Neural crest cell (in vitro differentiated cells): ENCODE measurements around the gene HIP1. TPM values are rescaled to one million over a fixed set of nuclear protein-coding genes. Genes with fewer than 3 reads are reported as not detected.

Experiments used
- DNase-seq: peaks from one replicate; pipeline ENCODE4 v3.0.0; 2021; ENCODE audit warnings: low read depth, mixed read lengths, low spot score
- H3K27ac Mint-ChIP-seq: one replicate; pipeline ENCODE4 v1.8.0; 2021; ENCODE audit warnings: mild to moderate bottlenecking, mixed read lengths; ENCODE audit not compliant: unreplicated experiment
- H3K27me3 Mint-ChIP-seq: 2 replicates; pipeline ENCODE4 v1.8.0; 2021; ENCODE audit warnings: low read depth, mild to moderate bottlenecking, mixed read lengths
- H3K36me3 Mint-ChIP-seq: 2 replicates; pipeline ENCODE4 v1.8.0; 2021; ENCODE audit warnings: low read depth, mild to moderate bottlenecking, mixed read lengths
- H3K4me1 Mint-ChIP-seq: 2 replicates; pipeline ENCODE4 v1.8.0; 2021; ENCODE audit warnings: mixed read lengths
- H3K4me3 Mint-ChIP-seq: one replicate; pipeline ENCODE4 v1.8.0; 2021; ENCODE audit warnings: mild to moderate bottlenecking, mixed read lengths
- H3K9me3 Mint-ChIP-seq: 2 replicates; pipeline ENCODE4 v1.8.0; 2021; ENCODE audit warnings: mixed read lengths
- CTCF ChIP-seq: fragments of 200-600 bp; sonication (generic); conservative IDR thresholded peaks from 2 replicates; pipeline ENCODE4 v1.5.0; 2021; ENCODE audit warnings: antibody characterized with exemption, mild to moderate bottlenecking
- total RNA-seq: library from RNA; stranded (reverse); gene quantifications from 2 replicates; pipeline ENCODE4 v1.2.1, GENCODE V29; 2021

HIP1 gene
- total RNA-seq, 1 donor from 2014 or later = 87.3 TPM

- DNase-seq = peak; percentile 100
- Mint-ChIP-seq H3K9me3 (no peaks in the 10 kb centered on the region), H3K27me3 (peaks cover 26% of the 10 kb centered on the region), H3K36me3 (no peaks in the 10 kb centered on the region), H3K4me1 (peaks cover 38% of the 10 kb centered on the region), H3K27ac (peak overlapping the region; percentile 81), H3K4me3 (peak overlapping the region; percentile 97)
- TF ChIP-seq CTCF = no peak
Observed at GRCh38 chr7:75738975-75739795, 444 bp upstream of the HIP1 start.

- TF ChIP-seq CTCF = no peak
- Mint-ChIP-seq H3K4me1 (peaks cover 42% of the 10 kb centered on the region), H3K9me3 (no peaks in the 10 kb centered on the region), H3K36me3 (no peaks in the 10 kb centered on the region), H3K27me3 (peaks cover 26% of the 10 kb centered on the region), H3K27ac (peak overlapping the region; percentile 27), H3K4me3 (peak overlapping the region; percentile 95)
- peak; percentile 39 for DNase-seq
Observed at GRCh38 chr7:75737856-75738603, 711 bp downstream of the HIP1 start.

- no peak for DNase-seq
- Mint-ChIP-seq H3K27ac (no peak overlapping the region), H3K4me1 (peaks cover 38% of the 10 kb centered on the region), H3K27me3 (peaks cover 22% of the 10 kb centered on the region), H3K9me3 (no peaks in the 10 kb centered on the region), H3K36me3 (no peaks in the 10 kb centered on the region), H3K4me3 (peak overlapping the region; percentile 17)
- TF ChIP-seq CTCF = no peak
Observed at GRCh38 chr7:75735581-75736350, 3.0 kb downstream of the HIP1 start.

- no peak for TF ChIP-seq CTCF
- Mint-ChIP-seq H3K27me3 (peaks cover 21% of the 10 kb centered on the region), H3K4me3 (peak overlapping the region; percentile 65), H3K36me3 (no peaks in the 10 kb centered on the region), H3K4me1 (peaks cover 34% of the 10 kb centered on the region), H3K27ac (no peak overlapping the region), H3K9me3 (no peaks in the 10 kb centered on the region)
- no peak for DNase-seq
Observed at GRCh38 chr7:75734586-75735458, 3.9 kb downstream of the HIP1 start.
